K562 (cell line): ENCODE measurements around the gene DIP2A. TPM values are rescaled to one million over a fixed set of nuclear protein-coding genes. Genes with fewer than 3 reads are reported as not detected.

ENCODE experiments used
- ATAC-seq: fragments of 200-7000 bp; cut with Tn5 transposase; 3 replicates; pipeline ENCODE4 v1.9.1; 2020; ENCODE audit warnings: moderate library complexity
- BruUV-seq: library from RNA; stranded (reverse); fragments of 400-500 nt; replicated peaks from 2 replicates; lab custom pipeline; 2021; lab: Mats Ljungman, UMichigan
- CTCF ChIA-PET: fragments of 300-600 bp; formaldehyde crosslinking; extraction: SDS; loops from one replicate; lab custom pipeline; 2021; ENCODE audit warnings: low intra/inter-chr PET ratio; lab: Yijun Ruan, JAX
- POLR2A ChIA-PET: fragments of 300-600, 350-650 bp; sonication (Branson Sonifier 250); formaldehyde crosslinking; extraction: SDS; loops from one replicate; lab custom pipeline; 2021; ENCODE audit warnings: antibody characterized with exemption, inconsistent platforms; lab: Yijun Ruan, JAX
- DNase-seq, 4 experiments: peaks; one replicate each; pipeline versions ENCODE4 v3.0.0 to v3.0.0-alpha.2; 2011 to 2018; ENCODE audit warnings: low spot score in 3 of 4, mixed read lengths in 3 of 4; ENCODE audit errors: extremely low read depth in 1 of 4
- FAIRE-seq: peaks from 2 replicates; lab custom pipeline; 2011; peaks lifted over from hg19 to GRCh38; lab: Jason Lieb, UNC
- H2AFZ ChIP-seq: 2 replicates; pipeline ENCODE4 v1.6.0; 2011; ENCODE audit warnings: low read depth, low read length, control low read depth, inconsistent platforms
- H3K27ac ChIP-seq: fragments of 200-600 bp; 3 replicates; pipeline ENCODE4 v1.8.0; 2011; ENCODE audit warnings: low read depth, mild to moderate bottlenecking, control low read depth, inconsistent platforms, low read length, moderate library complexity, mixed read lengths; ENCODE audit errors: extremely low read depth
- H3K27me3 ChIP-seq, 2 experiments: fragments of 300-600 bp in 1 of 2; 2 replicates in 1 of 2; 3 replicates in 1 of 2; pipeline versions ENCODE4 v1.6.0 to v1.8.0; 2011; ENCODE audit warnings: inconsistent platforms in 2 of 2, low read length in 2 of 2, mild to moderate bottlenecking in 1 of 2, mixed read lengths in 1 of 2, moderate library complexity in 1 of 2; ENCODE audit not compliant: control insufficient read depth in 2 of 2, insufficient read depth in 2 of 2
- H3K36me3 ChIP-seq: fragments of 300-600 bp; 3 replicates; pipeline ENCODE4 v1.8.0; 2011; ENCODE audit warnings: mild to moderate bottlenecking, low read length, inconsistent platforms; ENCODE audit not compliant: control insufficient read depth, insufficient read depth
- H3K4me1 ChIP-seq, 2 experiments: fragments of 200-600 bp in 1 of 2; replicated peaks in 1 of 2; 2 replicates in 1 of 2; 3 replicates in 1 of 2; pipeline versions ENCODE4 v1.5.1 to v1.8.0; 2011; ENCODE audit warnings: inconsistent platforms in 2 of 2, low read length in 2 of 2, mild to moderate bottlenecking in 1 of 2, mixed read lengths in 1 of 2, moderate library complexity in 1 of 2; ENCODE audit not compliant: control insufficient read depth in 2 of 2, insufficient read depth in 2 of 2
- H3K4me2 ChIP-seq: 2 replicates; pipeline ENCODE4 v1.6.1; 2011; ENCODE audit warnings: low read length, control low read depth, inconsistent platforms, mixed read lengths; ENCODE audit not compliant: insufficient read depth
- H3K4me3 ChIP-seq: fragments of 200-600 bp; sonication (generic), shearing (Covaris generic); 2 replicates; pipeline ENCODE4 v1.5.1; 2016; ENCODE audit warnings: control low read depth, inconsistent platforms
- H3K79me2 ChIP-seq: fragments of 200-600 bp; 3 replicates; pipeline ENCODE4 v1.8.0; 2011; ENCODE audit warnings: low read length, inconsistent platforms; ENCODE audit not compliant: control insufficient read depth, insufficient read depth
- H3K9ac ChIP-seq, 2 experiments: 2 replicates each; pipeline versions ENCODE4 v1.6.0 to v1.6.1; 2011; ENCODE audit warnings: low read depth in 2 of 2, low read length in 2 of 2, control low read depth in 1 of 2, inconsistent platforms in 1 of 2, mild to moderate bottlenecking in 1 of 2, mixed read lengths in 1 of 2; ENCODE audit not compliant: insufficient read depth in 1 of 2
- H3K9me1 ChIP-seq: one replicate; pipeline ENCODE4 v1.6.0; 2011; ENCODE audit warnings: inconsistent platforms, mild to moderate bottlenecking, low read length, moderate library complexity; ENCODE audit not compliant: control insufficient read depth, insufficient read depth
- H3K9me3 ChIP-seq: replicated peaks from 2 replicates; pipeline ENCODE4 v1.5.1; 2011; ENCODE audit warnings: low read depth, low read length, inconsistent platforms; ENCODE audit not compliant: control insufficient read depth, insufficient read depth
- H4K20me1 ChIP-seq: replicated peaks from 2 replicates; pipeline ENCODE4 v1.6.1; 2011; ENCODE audit warnings: low read length, inconsistent platforms, mixed read lengths; ENCODE audit not compliant: control insufficient read depth, insufficient read depth
- CAMTA2 ChIP-seq: fragments of 250-450 bp; sonication (Bioruptor Pico); conservative IDR thresholded peaks from 2 replicates; pipeline ENCODE4 v1.5.1; 2022
- LEF1 ChIP-seq: fragments of 450-650 bp; IDR thresholded peaks from 2 replicates; pipeline ENCODE4 v1.6.1; 2016; ENCODE audit warnings: mild to moderate bottlenecking
- ZC3H4 ChIP-seq: sonication (generic); formaldehyde crosslinking; IDR thresholded peaks from 2 replicates; pipeline ENCODE4 v1.9.0; 2021; ENCODE audit warnings: missing genetic modification reagents, borderline replicate concordance
- WGBS: fragments of 100-300 bp; shearing (Covaris generic); methylation state at CpG from one replicate; pipeline ENCODE4 v1.1.6; 2016; ENCODE audit warnings: low coverage, mixed read lengths; ENCODE audit not compliant: insufficient coverage; ENCODE audit errors: missing lambda C conversion rate; 5-methylcytosine and 5-hydroxymethylcytosine counted together
- in situ Hi-C: fragments of 300-500 bp; cut with MboI; formaldehyde crosslinking; loops from 4 replicates; pipeline ENCODE4 v1.15.0; 2018; ENCODE audit warnings: inconsistent platforms, mixed read lengths
- intact Hi-C: fragments of 100-400 bp; cut with micrococcal nuclease; formaldehyde crosslinking; loops from 2 replicates; pipeline ENCODE4 v1.14.2; 2022
- polyA plus RNA-seq, 8 experiments: library from polyadenylated mRNA; depleted of rRNA in 4 of 8; stranded (reverse) in 5 of 8; unstranded in 3 of 8; fragments of >200 nt; fragmentation: Nextera tagmentation in 2 of 8; fragmentation: Illumina TruSeq in 1 of 8; extraction: Ambion mirVana in 2 of 8; extraction: Trizol in 1 of 8; gene quantifications; 2 replicates each; pipeline versions ENCODE4 v1.2.1 to v1.2.3, GENCODE V29; 2011 to 2014; ENCODE audit warnings: inconsistent platforms in 1 of 8, missing spikeins in 1 of 8
- total RNA-seq, 7 experiments: library from RNA; depleted of rRNA in 6 of 7; stranded (reverse); fragments of >200 nt in 6 of 7; fragmentation: Illumina TruSeq in 2 of 7; extraction: Trizol in 2 of 7; gene quantifications; 2 replicates each; pipeline versions ENCODE4 v1.2.1 to v1.2.3, GENCODE V29; 2011 to 2021; ENCODE audit warnings: low replicate concordance in 1 of 7
- TF ChIP-seq, protein P1 (sequence below): fragments of 450-650 bp; IDR thresholded peaks from 2 replicates; pipeline ENCODE4 v1.6.1; 2018; ENCODE audit not compliant: partially characterized antibody

DIP2A gene
- total and polyA plus RNA-seq, 9 of the 15 experiments (the other 6 are each of a cell fraction or from before 2014, with no cell fraction given): 4.3 to 34.5 (median 20.3) TPM

DNA sequence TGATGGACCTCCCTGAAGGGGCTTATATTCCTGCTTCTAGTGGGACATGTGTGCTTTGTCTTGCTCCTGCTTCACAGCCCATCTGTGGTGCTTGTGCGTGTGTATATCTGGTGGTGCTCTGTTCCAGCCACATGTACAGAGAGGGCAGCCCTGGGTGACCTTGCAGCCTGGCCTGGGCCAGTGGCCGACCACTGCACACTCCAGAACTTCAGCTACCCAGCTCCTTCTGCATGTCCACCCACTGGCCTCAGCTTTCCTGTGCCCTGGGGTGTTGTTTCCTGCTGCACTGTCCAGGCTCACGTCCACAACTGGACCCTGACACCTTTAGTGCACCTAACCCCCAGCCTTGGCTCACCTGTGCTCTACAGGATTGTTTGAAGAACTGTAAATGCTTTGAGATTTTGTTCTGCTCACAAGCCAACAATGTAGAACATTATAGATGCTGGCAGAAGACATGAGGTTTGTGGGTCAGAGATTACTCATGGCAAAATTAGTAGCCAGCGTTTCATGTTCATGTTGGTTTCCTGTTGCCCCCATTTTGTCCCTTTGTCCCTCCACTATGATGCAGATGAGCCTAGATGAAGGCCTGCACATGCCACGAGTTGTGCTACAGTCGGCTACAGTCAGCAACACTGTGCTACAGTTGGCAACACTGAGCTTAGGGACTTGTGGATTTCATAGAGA is 151.5 kb downstream of the DIP2A start:
- Histone ChIP-seq H3K4me3 (no peak overlapping the region), H3K9me3 (no peaks in the 10 kb centered on the region; the same call in 1 of the 2 replicates), H2AFZ (no peak overlapping the region), H3K9me1 (no peaks in the 10 kb centered on the region), H3K36me3 (no peaks in the 10 kb centered on the region), H3K27me3 (peaks cover 40% of the 10 kb centered on the region in 2 experiments), H4K20me1 (no peaks in the 10 kb centered on the region), H3K27ac (no peak overlapping the region), H3K9ac (0 out of 4 replicates have a peak overlapping the region, but pooled peaks of 1 of the 2 experiments have one; percentile 14), H3K4me2 (no peak overlapping the region), H3K79me2 (no peaks in the 10 kb centered on the region), H3K4me1 (no peaks in the 10 kb centered on the region; a peak in 1 of 5 replicates)
- FAIRE-seq (peak; percentile 54), ATAC-seq (no peak), DNase-seq (peak in 1 of 4 experiments; percentile 2)
- no TSS peak for BruUV-seq
- 0% methylated on average over 6 of the region's 6 CpGs for WGBS
- intact Hi-C loops (no loop called here), in situ Hi-C loops (no loop called here)
- TF ChIP-seq, protein P1, sequence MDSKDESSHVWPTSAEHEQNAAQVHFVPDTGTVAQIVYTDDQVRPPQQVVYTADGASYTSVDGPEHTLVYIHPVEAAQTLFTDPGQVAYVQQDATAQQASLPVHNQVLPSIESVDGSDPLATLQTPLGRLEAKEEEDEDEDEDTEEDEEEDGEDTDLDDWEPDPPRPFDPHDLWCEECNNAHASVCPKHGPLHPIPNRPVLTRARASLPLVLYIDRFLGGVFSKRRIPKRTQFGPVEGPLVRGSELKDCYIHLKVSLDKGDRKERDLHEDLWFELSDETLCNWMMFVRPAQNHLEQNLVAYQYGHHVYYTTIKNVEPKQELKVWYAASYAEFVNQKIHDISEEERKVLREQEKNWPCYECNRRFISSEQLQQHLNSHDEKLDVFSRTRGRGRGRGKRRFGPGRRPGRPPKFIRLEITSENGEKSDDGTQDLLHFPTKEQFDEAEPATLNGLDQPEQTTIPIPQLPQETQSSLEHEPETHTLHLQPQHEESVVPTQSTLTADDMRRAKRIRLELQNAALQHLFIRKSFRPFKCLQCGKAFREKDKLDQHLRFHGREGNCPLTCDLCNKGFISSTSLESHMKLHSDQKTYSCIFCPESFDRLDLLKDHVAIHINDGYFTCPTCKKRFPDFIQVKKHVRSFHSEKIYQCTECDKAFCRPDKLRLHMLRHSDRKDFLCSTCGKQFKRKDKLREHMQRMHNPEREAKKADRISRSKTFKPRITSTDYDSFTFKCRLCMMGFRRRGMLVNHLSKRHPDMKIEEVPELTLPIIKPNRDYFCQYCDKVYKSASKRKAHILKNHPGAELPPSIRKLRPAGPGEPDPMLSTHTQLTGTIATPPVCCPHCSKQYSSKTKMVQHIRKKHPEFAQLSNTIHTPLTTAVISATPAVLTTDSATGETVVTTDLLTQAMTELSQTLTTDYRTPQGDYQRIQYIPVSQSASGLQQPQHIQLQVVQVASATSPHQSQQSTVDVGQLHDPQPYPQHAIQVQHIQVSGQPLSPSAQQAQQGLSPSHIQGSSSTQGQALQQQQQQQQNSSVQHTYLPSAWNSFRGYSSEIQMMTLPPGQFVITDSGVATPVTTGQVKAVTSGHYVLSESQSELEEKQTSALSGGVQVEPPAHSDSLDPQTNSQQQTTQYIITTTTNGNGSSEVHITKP: no peak
- no peak for TF ChIP-seq LEF1
- no peak for TF ChIP-seq ZC3H4 (CRISPR knock-in tag)
- TF ChIP-seq CAMTA2 (CRISPR knock-in tag): no peak
- ChIA-PET POLR2A (interaction anchor here (0.9 kb wide), 1 partner anchor 10 kb away, joined by 4 read pairs; no protein-coding TSS in a partner anchor), CTCF (no interaction called here)
